ENCODE data around the gene OSBPL1A. TPM values are rescaled to one million over a fixed set of nuclear protein-coding genes. Genes with fewer than 3 reads are reported as not detected.
"Not testable (repeated sequence)": the region's sequence is repeated elsewhere in the genome, so short reads cannot be mapped to it uniquely, and the experiment has no call there.

The OSBPL1A gene
- total and polyA plus RNA-seq, 9 donors, result 43.0 to 68.0 (median 56.7) TPM

DNA sequence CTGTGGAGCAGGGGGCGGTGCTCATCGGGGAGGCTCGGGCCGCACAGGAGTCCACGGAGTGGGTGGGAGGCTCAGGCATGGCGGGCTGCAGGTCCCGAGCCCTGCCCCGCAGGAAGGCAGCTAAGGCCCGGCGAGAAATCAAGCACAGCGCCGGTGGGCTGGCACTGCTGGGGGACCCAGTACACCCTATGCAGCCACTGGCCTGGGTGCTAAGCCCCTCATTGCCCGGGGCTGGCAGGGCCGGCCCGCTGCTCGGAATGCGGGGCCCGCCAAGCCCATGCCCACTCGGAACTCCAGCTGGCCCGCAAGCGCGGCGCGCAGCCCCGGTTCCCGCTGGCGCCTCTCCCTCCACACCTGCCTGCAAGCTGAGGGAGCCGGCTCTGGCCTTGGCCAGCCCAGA lies 248.0 kb downstream of the OSBPL1A start:
- WGBS (ENCODE audit: insufficient coverage), result 96% methylated on average over 26 of the region's 28 CpGs
- not testable (repeated sequence) for H3K27ac ChIP-seq (ENCODE audit: low read length); H3K9me3 ChIP-seq (replicated peaks; ENCODE audit: control insufficient read depth, low read depth, low read length); H3K4me3 ChIP-seq (ENCODE audit: low read length); H3K4me1 ChIP-seq (ENCODE audit: control insufficient read depth, insufficient read depth, low read length); DNase-seq; H3K36me3 ChIP-seq (ENCODE audit: control insufficient read depth, insufficient read depth, low read length); H3K27me3 ChIP-seq (ENCODE audit: control insufficient read depth, insufficient read depth, low read length)

DNA sequence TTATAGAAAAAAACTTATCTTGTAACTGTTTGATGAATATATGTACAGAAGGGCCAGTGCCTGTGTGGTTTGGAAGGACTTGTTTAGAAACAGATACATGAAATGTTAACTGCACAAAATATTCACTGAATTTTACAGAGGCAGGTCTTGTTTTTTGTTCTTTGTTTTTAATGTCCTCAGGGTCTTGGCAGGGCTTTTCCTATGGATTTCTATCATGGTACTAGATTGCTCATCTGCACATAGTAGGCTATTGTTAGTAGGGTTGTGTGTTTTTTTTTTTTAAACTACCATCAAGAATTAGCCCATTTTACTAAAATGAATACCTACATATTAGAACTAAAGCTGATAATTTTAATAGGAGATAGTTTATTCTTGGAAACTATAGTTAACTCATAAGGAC lies 255.2 kb downstream of the OSBPL1A start:
- no peaks in the 10 kb centered on the region for H3K36me3 ChIP-seq (ENCODE audit: control insufficient read depth, insufficient read depth, low read length)
- DNase-seq, result no peak
- peaks cover 2% of the 10 kb centered on the region for H3K27me3 ChIP-seq (ENCODE audit: control insufficient read depth, insufficient read depth, low read length)
- no peak overlapping the region for H3K27ac ChIP-seq (ENCODE audit: low read length)
- H3K4me3 ChIP-seq (ENCODE audit: low read length), result no peak overlapping the region
- peaks cover 3% of the 10 kb centered on the region for H3K4me1 ChIP-seq (ENCODE audit: control insufficient read depth, insufficient read depth, low read length)
- no peaks in the 10 kb centered on the region for H3K9me3 ChIP-seq (replicated peaks; ENCODE audit: control insufficient read depth, low read depth, low read length)

DNA sequence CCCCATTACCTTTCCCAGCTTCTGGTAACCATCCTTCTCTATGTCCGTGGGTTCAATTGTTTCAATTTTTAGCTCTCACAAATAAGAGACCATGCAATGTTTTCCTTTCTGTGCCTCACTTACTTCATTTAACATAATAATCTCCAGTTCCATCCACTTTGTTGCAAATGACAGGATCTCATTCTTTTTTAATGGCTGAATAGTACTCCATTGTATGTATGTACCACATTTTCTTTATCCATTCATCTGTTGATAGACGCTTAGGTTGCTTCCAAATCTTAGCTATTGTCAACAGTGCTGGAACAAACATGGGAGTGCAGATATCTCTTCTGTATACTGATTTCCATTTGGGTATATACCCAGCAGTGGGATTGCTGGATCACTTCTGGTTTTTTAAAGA lies 256.9 kb downstream of the OSBPL1A start:
- no peak overlapping the region for H3K4me3 ChIP-seq (ENCODE audit: low read length)
- no peak overlapping the region for H3K27ac ChIP-seq (ENCODE audit: low read length)
- no peaks in the 10 kb centered on the region for H3K9me3 ChIP-seq (replicated peaks; ENCODE audit: control insufficient read depth, low read depth, low read length)
- peaks cover 2% of the 10 kb centered on the region for H3K27me3 ChIP-seq (ENCODE audit: control insufficient read depth, insufficient read depth, low read length)
- peaks cover 3% of the 10 kb centered on the region for H3K4me1 ChIP-seq (ENCODE audit: control insufficient read depth, insufficient read depth, low read length)
- no peak for DNase-seq
- no peaks in the 10 kb centered on the region for H3K36me3 ChIP-seq (ENCODE audit: control insufficient read depth, insufficient read depth, low read length)
- WGBS (ENCODE audit: insufficient coverage), result 100% methylated on average over 1 of the region's 2 CpGs

DNA sequence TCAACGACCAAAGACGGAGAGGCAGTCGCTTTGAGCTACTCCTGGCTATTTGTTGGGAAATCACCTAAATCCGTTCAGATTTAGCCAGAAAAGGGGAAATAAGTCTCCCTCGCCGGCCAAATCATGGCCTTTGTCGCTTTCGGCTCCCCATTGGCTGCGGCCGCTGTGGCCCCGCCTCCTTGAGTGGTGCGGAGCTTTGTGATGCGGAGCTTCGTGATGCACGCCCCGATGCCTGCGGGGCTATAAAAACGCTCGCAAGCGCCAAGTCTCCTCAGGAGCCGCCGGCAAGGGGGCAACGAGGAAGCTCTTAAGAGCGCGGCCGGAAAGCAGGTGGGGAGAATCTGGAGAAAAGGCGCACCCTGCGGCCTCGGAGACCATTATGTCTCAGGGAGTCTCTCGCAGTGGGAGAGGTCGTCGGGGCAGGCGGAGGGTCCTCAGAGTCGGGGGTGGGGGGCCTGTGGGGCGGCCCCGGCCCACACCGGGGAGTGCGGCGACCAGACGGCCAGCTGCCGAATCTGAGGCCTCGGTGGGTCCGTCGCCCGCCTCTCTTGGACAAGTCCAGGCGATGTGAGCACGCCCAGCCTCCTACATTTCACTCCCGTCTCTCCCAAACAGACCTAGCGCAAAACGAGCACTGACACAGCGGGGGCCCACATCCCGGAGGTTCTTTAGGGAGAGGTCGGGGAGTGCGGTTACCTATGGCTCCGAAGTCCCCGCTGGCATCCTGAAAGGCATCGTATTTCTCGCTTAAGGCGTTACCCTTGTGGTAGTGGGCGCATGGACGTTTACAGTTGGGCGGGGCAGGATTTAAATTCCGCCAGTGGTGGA lies 258.6 kb downstream of the OSBPL1A start, which contains the start of gene CABYR:
Gene CABYR (plus strand): TSS at position 274 of the 828 bp plus-strand sequence. CDS start 4,053 bp downstream, outside the sequence.
- H3K4me1 ChIP-seq (ENCODE audit: control insufficient read depth, insufficient read depth, low read length), result peaks cover 3% of the 10 kb centered on the region
- peaks cover 2% of the 10 kb centered on the region for H3K27me3 ChIP-seq (ENCODE audit: control insufficient read depth, insufficient read depth, low read length)
- DNase-seq, result peak; percentile 87
- no peaks in the 10 kb centered on the region for H3K9me3 ChIP-seq (replicated peaks; ENCODE audit: control insufficient read depth, low read depth, low read length)
- H3K27ac ChIP-seq (ENCODE audit: low read length), result peak within 1 kb of the TSS; percentile 55
- H3K36me3 ChIP-seq (ENCODE audit: control insufficient read depth, insufficient read depth, low read length), result no peaks in the 10 kb centered on the region
- H3K4me3 ChIP-seq (ENCODE audit: low read length), result peak within 1 kb of the TSS; percentile 58
- WGBS (ENCODE audit: insufficient coverage), result under 1% methylated on average over 41 of the region's 63 CpGs

DNA sequence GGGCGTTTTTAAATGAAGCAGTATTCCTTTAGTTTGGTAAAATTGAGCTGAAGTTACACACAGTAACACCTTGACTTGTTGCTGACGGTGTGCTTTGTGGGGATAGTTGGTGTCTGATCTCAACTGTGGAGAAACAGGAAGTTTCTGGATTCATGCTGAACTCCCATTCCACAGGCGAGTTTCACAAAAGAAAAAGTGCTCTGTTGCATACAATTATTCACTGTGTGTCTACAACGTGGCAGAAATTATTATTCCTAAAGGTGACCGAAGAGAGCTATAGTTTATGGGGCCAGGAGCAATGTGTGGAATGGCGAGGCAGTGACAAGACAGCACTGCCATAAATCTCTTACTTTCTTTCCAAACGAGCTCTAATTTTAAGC lies 259.2 kb downstream of the OSBPL1A start:
- peak; percentile 23 for DNase-seq
- H3K36me3 ChIP-seq (ENCODE audit: control insufficient read depth, insufficient read depth, low read length), result no peaks in the 10 kb centered on the region
- no peaks in the 10 kb centered on the region for H3K9me3 ChIP-seq (replicated peaks; ENCODE audit: control insufficient read depth, low read depth, low read length)
- peaks cover 2% of the 10 kb centered on the region for H3K27me3 ChIP-seq (ENCODE audit: control insufficient read depth, insufficient read depth, low read length)
- H3K4me3 ChIP-seq (ENCODE audit: low read length), result peak overlapping the region; percentile 58
- peaks cover 3% of the 10 kb centered on the region for H3K4me1 ChIP-seq (ENCODE audit: control insufficient read depth, insufficient read depth, low read length)
- WGBS (ENCODE audit: insufficient coverage), result 80% methylated on average over 1 of the region's 7 CpGs
- peak overlapping the region; percentile 55 for H3K27ac ChIP-seq (ENCODE audit: low read length)

DNA sequence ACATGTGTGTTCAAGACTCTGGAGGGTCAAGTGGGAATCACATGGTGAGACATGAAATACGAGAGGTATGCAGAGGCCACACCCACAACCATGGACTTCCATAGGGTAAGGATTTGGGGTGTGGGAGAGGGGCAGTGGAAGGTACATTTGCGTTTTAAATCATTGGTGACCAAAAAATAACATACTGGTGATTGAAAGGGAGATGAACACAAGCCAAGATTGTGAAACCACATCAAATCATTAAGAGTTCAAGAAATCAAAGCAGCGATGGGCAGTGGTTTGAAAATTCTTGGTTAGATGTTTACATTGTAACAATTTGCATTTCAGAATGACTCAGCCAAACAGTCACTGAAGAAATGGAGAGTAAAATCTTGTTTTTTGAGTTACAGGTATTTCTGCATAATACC lies 260.7 kb downstream of the OSBPL1A start:
- no peak overlapping the region for H3K27ac ChIP-seq (ENCODE audit: low read length)
- H3K4me1 ChIP-seq (ENCODE audit: control insufficient read depth, insufficient read depth, low read length), result peaks cover 3% of the 10 kb centered on the region
- DNase-seq, result no peak
- no peaks in the 10 kb centered on the region for H3K36me3 ChIP-seq (ENCODE audit: control insufficient read depth, insufficient read depth, low read length)
- no CpG with 5 or more reads among the region's 3 CpGs for WGBS (ENCODE audit: insufficient coverage)
- no peak overlapping the region for H3K4me3 ChIP-seq (ENCODE audit: low read length)
- no peaks in the 10 kb centered on the region for H3K9me3 ChIP-seq (replicated peaks; ENCODE audit: control insufficient read depth, low read depth, low read length)
- H3K27me3 ChIP-seq (ENCODE audit: control insufficient read depth, insufficient read depth, low read length), result peaks cover 2% of the 10 kb centered on the region

DNA sequence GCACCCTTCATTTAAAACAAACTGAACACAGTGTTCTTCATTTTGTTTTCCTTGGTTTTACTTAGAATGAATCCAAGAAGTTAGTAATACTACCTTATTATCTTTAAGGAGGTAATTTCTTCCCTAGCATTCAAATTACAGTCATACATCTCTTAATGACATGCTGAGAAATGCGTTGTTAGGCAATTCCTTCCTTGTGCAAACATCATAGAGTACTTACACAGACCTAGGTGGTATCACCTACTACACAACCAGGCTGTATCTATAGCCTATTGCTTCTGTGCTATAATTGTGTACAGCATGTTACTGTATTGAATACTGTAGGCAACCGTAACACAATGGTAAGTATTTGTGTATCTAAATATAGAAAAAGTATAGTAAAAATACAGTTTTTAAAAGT lies 267.1 kb downstream of the OSBPL1A start:
- Histone ChIP-seq H3K4me3 (ENCODE audit: low read length) (no peak overlapping the region), H3K27ac (ENCODE audit: low read length) (no peak overlapping the region), H3K9me3 (replicated peaks; ENCODE audit: control insufficient read depth, low read depth, low read length) (no peaks in the 10 kb centered on the region), H3K4me1 (ENCODE audit: control insufficient read depth, insufficient read depth, low read length) (no peaks in the 10 kb centered on the region), H3K27me3 (ENCODE audit: control insufficient read depth, insufficient read depth, low read length) (no peaks in the 10 kb centered on the region), H3K36me3 (ENCODE audit: control insufficient read depth, insufficient read depth, low read length) (no peaks in the 10 kb centered on the region)
- DNase-seq, result no peak
- WGBS (ENCODE audit: insufficient coverage), result no CpG with 5 or more reads among the region's 2 CpGs

DNA sequence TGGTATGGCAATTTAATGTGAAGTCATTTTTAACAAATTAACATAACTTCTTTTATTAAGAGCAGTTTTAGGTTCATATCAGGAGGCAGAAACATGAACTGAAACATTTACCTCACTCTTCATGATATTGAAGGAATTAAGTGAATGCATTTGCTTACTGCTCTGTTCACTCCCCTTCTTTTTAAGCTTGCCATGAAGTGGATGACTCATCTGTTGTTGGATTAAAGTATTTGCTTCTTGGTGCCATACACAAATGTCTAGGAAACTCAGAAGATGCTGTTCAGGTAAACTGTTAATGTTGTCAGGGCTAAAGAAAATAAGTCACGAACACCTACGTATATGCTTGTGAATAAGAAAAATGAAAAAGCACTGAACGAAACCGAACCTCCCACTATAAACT lies 268.9 kb downstream of the OSBPL1A start:
- DNase-seq, result no peak
- WGBS (ENCODE audit: insufficient coverage), result no CpG with 5 or more reads among the region's 4 CpGs
- Histone ChIP-seq H3K4me1 (ENCODE audit: control insufficient read depth, insufficient read depth, low read length) (no peaks in the 10 kb centered on the region), H3K9me3 (replicated peaks; ENCODE audit: control insufficient read depth, low read depth, low read length) (no peaks in the 10 kb centered on the region), H3K36me3 (ENCODE audit: control insufficient read depth, insufficient read depth, low read length) (no peaks in the 10 kb centered on the region), H3K27ac (ENCODE audit: low read length) (no peak overlapping the region), H3K4me3 (ENCODE audit: low read length) (no peak overlapping the region), H3K27me3 (ENCODE audit: control insufficient read depth, insufficient read depth, low read length) (no peaks in the 10 kb centered on the region)

DNA sequence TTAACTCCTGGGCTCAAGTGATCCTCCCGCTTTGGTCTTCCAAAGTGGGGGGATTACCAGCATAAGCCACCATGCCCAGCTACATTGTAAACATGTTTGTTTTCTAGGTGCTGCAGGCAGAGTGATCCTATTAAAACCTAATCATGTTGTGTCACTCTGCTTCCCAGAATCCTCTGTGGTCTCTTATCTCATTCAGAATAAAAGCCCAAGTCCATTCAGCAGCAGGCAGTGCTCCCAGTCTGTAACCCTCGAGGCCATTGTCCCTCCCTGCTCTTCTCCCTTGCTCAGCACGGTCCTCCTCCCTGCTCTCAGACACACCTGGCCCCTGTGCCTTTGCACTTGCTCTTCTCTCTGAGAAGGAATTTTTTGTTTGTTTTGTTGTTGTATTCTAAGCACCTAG lies 269.9 kb downstream of the OSBPL1A start:
- Histone ChIP-seq H3K4me3 (ENCODE audit: low read length) (no peak overlapping the region), H3K36me3 (ENCODE audit: control insufficient read depth, insufficient read depth, low read length) (no peaks in the 10 kb centered on the region), H3K27ac (ENCODE audit: low read length) (no peak overlapping the region), H3K27me3 (ENCODE audit: control insufficient read depth, insufficient read depth, low read length) (no peaks in the 10 kb centered on the region), H3K4me1 (ENCODE audit: control insufficient read depth, insufficient read depth, low read length) (no peaks in the 10 kb centered on the region), H3K9me3 (replicated peaks; ENCODE audit: control insufficient read depth, low read depth, low read length) (no peaks in the 10 kb centered on the region)
- no peak for DNase-seq
- 67% methylated on average over 1 of the region's 3 CpGs for WGBS (ENCODE audit: insufficient coverage)

DNA sequence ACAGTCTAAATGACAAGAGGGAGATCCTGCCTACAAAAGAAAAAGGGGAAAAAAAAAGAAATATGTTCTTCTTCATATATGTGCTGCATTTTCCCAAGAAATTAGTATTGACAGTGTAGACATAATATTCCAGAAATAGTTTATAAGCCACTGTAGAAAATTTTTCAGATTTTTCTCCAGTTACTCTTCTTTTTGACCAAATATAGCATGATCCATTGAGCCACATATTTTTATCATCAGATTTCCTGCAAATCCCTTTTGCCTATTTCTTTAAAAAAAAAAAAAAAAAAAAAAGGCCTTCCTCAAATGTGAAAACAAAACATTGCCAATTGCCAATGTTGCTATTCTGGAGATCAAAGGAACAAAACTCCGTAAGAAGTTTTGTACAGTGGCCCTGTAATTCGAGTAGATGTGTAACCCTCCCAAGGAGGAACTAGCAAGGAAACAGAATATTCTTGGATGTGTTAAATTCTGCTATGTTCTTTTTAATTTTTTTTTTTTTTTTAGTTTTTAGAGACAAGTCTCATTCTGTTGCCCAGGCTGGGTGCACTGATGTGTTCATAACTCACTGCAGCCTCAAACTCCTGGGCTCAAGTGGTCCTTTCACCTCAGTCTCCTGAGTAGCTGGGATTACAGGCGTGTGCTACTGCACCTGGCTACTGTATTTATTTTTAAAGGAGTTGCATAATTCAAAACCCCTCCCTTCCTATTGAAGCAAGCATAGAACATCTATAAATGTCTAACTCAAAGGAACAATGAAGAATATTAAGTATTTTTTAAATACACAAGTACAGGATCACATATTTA lies 271.3 kb downstream of the OSBPL1A start:
- H3K27ac ChIP-seq (ENCODE audit: low read length), result no peak overlapping the region
- DNase-seq, result no peak
- no peaks in the 10 kb centered on the region for H3K36me3 ChIP-seq (ENCODE audit: control insufficient read depth, insufficient read depth, low read length)
- H3K27me3 ChIP-seq (ENCODE audit: control insufficient read depth, insufficient read depth, low read length), result no peaks in the 10 kb centered on the region
- 40% methylated on average over 1 of the region's 3 CpGs for WGBS (ENCODE audit: insufficient coverage)
- H3K9me3 ChIP-seq (replicated peaks; ENCODE audit: control insufficient read depth, low read depth, low read length), result no peaks in the 10 kb centered on the region
- H3K4me3 ChIP-seq (ENCODE audit: low read length), result no peak overlapping the region
- H3K4me1 ChIP-seq (ENCODE audit: control insufficient read depth, insufficient read depth, low read length), result no peaks in the 10 kb centered on the region

Data from muscle of leg (tissue), 11 donors.